GM12873 (cell line): ENCODE measurements around the gene TUBB8.

ENCODE experiments used
- TF ChIP-seq, protein P1 (sequence below): IDR thresholded peaks from 2 replicates; pipeline ENCODE4 v1.5.1; 2012; ENCODE audit warnings: low read depth, mild to moderate bottlenecking, moderate library complexity, low read length, control low read depth; ENCODE audit not compliant: insufficient read depth; ENCODE audit errors: missing control alignments

The TUBB8 gene

DNA sequence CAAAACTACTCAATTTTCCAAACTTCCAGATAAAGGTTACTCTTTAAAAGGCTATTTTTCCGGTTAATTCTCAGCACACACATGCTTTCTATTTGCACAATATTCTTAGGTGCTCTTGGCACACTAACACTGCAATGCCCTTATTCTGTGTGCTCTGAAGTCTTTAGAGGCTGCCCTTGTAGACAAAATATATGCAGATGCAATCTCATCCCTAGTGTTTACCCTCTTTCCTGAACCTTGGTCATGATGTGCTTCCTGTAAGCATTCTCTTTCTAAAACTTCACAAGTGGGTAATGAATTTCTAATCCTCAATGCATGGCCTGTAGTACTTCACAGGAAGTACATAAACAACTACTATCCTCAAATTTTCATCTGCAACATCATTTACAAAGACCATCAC lies 41.1 kb upstream of the TUBB8 start:
- TF ChIP-seq, protein P1, sequence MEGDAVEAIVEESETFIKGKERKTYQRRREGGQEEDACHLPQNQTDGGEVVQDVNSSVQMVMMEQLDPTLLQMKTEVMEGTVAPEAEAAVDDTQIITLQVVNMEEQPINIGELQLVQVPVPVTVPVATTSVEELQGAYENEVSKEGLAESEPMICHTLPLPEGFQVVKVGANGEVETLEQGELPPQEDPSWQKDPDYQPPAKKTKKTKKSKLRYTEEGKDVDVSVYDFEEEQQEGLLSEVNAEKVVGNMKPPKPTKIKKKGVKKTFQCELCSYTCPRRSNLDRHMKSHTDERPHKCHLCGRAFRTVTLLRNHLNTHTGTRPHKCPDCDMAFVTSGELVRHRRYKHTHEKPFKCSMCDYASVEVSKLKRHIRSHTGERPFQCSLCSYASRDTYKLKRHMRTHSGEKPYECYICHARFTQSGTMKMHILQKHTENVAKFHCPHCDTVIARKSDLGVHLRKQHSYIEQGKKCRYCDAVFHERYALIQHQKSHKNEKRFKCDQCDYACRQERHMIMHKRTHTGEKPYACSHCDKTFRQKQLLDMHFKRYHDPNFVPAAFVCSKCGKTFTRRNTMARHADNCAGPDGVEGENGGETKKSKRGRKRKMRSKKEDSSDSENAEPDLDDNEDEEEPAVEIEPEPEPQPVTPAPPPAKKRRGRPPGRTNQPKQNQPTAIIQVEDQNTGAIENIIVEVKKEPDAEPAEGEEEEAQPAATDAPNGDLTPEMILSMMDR = no peak

DNA sequence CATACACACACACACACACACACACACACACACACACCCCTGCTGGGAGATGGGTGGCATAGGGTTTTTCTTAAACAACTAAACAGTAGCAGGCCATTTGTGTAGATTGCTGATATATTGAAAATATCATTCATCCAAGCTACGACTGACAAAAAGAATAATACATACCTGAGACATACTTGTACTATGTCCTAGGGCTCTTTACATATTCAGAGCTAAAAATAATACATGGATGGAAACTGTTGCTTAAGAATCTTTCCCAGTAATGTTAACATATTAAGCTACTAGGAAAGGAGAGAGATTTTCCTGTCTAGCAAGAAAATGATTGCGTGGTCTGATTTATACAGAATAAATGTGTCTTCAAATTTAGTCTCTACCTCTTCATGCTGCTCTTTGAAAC lies 40.2 kb upstream of the TUBB8 start:
- TF ChIP-seq, protein P1 = no peak

DNA sequence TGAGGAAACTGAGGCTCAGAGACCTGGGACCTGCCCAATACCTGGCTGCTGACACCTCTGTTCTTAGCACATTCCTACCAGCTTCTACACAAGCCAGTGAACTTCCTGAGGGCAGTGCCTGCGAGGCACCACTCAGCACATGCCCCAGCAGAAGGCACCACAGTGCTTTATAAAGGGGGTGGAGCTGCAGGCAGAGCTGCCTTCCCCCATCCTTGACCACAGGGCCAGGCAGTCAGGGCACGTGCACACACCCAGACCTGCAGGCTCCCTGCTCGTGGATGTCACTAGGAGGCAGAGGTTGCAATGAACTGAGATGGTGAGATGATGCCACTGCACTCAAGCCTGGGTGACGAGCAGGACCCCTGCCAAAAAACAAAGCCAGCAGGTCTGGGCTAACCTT lies 39.2 kb upstream of the TUBB8 start:
- TF ChIP-seq, protein P1 = no peak

DNA sequence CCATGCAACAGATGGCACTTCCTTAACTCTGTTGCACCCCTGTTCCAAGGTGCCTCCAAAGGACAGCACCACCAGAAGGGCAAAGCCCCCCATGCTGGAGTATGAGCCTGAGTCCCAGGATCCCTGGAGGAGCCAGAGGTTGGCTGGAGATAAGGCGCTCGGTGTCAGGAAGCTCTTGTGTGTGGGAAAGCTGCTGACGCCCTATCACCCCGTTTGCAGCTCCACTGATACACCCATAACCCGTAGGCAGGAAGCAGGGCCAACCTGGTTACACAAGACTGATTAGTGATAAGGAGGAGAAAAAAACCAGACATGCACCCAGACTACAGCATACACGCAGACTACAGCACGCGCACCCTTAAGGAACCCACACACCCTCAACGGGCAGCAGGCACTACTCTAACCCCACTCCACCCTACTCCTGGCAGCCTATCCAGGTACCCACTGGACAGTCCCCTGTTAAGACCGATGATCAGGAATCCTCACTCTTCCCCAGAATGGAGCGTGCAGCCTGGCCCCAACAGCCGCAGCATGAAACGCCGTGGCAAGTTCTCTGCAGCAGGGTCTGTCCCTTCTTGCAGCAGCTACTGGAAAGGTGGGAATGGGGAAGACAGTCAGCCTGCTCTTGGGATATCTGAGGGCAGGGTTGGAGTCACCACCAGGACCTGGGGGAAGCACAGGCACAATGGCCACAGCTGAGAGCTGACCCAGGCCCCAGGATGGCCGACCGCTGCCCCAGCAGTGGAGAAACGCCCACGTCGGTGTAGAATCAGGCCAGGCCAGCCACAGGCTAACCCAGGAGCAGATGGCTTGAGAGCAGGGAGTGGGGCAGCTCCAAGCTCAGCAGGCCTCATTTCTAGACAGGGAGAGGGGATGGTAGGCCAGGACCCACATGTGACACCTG lies 38.3 kb upstream of the TUBB8 start:
- TF ChIP-seq, protein P1 = no peak

DNA sequence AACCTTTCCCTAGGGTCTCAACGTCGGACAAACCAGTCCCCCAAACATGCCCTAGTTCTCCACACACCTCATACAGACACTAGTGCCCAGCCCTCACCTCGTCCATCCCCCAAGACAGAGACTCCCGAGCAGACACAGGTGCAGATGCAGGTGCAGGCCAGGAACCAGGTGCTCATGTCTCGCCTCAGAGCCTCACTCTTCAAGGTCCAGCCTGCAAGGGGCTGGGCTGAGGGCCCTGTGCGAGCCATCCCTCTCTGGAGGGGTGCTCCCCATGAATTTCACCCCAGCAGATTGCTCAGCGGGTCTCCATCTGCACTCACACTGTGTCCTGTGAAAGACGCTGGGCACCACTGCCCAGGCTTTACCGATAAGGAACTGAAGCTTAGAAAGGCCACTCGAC lies 36.9 kb upstream of the TUBB8 start:
- TF ChIP-seq, protein P1 = no peak

DNA sequence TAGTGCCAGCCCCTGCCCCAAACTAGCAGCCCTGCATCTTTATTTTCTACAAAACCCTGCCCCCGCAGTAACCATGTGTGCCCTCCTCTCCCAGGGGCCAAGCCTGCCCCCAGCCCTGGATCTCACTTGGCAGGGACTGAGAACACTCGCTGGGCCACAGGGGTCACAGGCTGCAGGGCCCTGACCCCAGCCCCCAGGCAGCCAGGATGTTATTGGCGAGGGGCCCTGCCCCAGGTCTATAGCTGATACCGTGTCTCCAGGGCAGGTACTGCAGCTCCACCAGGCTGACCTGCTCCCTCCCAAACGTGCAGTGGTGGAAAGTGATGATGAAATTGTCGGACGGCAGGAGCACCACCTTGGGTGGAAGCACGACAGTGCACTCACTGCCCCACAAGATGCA lies 35.9 kb upstream of the TUBB8 start:
- TF ChIP-seq, protein P1 = no peak

DNA sequence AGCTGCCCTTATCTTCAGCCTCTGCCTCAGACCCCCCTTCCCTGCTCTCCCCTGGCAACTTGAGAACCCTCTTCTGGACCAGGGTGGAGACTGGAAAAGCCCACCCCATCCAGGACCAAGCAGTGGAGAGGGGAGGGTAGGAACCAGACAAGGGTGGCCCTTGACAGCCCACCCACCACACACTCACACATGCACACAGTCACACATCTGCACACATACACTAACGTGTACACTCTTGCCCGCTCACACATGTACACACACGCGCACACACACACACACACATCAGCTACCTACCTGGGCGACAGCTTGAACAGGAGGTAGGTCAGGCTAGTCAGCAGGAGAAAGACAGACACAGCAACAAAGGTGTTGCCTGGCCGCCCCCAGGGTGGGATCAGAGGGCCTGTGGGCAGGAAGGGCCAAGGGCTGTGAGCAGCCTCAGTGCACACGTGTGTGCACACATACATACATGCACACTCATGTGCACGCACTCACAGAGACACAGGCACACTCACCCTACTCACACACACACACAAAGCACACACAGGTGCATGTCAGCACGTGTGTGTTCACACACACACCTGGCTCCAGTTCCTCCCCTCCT lies 34.9 kb upstream of the TUBB8 start:
- TF ChIP-seq, protein P1 = no peak
